Glomerular visceral epithelial cell (primary cell): Measurements from ENCODE around the gene CDCA3.

Experiments used
- DNase-seq: peaks from one replicate; pipeline ENCODE4 v3.0.0-alpha.2; 2016; ENCODE audit errors: extremely low spot score

Gene CDCA3

DNA sequence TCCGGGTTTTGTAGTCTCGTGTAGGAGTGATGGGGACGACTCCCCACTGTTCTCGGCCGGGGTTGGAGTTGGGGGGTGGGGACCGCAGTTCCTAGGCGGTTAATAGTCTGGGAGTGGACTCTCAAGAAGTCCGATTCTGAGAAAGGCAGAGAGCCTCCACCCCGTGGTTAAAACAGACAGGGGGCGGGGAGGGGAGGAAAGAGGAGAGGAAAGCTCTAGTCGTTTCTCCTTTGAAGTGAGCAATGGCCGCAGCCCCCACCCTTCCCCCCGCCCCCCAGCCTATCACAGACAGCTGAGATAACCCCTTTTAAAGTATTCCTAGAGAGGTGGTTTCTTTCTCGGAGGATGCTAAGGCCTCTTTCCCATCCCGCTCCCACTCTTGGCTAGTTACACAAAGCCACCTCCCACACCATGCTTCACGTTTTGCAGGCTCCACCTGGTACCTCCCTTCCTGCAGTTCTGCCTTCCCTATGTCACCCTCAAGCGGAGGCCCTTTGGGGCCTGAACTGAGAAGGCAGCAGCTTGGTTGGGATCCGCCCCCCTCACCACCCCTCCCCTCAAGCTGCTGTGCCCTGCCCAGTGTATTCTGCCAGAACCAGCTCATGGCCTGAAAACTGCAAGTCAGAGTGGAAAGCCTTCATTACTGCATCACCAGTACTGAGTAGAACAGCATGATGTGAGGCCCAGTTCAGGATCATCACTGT, 1.7 kb upstream of the CDCA3 start:
- DNase-seq, result peak; percentile 69

DNA sequence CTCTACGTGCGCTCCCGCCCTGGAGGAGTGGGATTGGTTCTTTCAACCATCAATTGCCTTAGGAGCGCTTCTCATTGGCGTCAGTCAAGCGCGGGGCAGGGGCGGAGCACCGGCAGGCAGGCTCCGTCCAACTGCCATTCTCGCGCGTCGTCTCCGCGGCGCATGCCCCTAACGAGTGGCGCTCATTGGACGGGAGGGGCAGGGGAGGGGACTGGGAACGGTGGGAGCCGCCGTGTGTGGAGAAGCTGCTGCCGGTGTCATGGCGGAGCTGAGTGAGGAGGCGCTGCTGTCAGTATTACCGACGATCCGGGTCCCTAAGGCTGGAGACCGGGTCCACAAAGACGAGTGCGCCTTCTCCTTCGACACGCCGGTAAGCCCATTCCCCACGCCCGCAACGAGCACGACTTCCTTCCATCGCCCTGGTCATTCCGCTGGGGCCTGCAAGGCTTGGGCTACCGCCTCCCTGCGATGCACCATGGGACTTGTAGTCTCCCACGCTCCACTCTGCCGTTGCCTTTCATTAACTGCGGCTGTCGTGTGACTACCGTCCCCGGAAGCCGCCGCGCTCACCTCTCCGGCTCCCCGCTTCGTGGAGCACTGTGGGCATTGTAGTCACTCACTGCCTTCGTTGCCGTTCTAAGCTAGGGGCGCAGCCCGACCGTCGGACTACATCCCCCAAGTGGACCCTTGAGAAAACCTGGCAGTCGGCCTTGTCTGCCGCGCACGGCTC, 1.0 kb upstream of the CDCA3 start, which contains the start of gene USP5:
TSS of gene USP5 (plus strand) at position 230 of the 730 bp plus-strand sequence. CDS start at position 260, 30 bp downstream.
- peak; percentile 99 for DNase-seq

DNA sequence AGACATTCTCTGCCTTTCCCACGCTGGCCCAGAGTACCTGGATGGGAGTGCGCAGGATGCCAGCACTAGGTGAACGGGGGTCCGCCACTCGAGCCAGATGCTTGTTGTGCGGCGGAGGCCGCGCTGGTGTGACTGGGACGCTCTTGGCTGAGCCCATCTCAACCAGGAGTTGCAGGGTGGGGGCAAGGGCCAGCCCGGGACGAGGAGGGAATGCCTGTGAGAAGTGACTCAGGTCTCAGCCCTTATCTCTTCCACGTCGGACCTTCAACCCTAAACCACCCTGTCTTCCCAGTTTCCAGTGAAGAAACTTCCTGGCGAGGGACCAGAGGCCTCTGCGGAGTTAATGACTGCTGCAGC, 312 bp downstream of the CDCA3 start:
- no peak for DNase-seq

DNA sequence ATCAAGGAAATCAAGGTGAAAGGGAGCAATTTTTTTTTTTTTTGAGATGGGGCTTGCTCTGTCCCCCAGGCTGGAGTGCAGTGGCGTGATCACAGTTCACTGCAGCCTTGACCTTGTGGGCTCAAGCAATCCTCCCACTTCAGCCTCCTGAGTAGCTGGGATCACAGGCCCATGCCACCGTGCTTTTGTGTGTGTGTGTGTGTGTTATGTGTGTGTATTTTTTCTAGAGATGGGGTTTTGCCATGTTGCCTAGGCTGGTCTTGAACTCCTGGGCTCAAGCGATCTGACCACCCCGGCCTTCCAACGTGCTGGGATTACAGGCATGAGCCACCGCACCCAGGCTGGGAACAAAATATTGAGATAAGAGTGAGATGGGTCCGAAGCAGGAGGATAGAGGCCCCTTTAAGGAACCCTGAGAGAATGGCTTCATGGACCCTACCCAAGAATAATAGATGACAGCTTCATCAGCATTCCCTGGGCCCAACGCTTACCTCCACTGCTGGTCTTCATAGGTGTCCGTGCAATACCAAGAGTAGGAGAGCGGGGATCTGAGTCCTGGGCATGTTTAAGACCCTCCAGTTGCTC, 1.0 kb downstream of the CDCA3 start:
- DNase-seq, result no peak

DNA sequence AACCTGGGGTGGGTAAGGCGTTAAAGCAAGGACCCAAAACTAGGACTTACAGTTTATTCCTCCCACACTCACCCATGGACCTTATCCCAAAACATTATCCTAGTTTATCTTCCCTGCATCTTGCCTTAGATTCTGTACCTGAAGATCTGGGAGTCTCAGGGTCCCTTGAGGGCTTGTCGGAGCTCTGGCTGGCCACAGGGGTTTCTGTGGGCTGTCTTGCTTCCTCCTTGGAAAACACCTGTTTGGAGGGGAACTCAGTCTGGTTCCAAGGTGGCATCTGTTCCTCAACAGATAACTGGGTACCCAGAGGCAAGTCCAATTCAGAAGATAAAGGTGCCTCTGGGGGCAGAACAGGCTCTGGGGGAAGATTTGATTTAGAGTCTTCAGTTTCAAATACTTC, 1.7 kb downstream of the CDCA3 start:
- no peak for DNase-seq

DNA sequence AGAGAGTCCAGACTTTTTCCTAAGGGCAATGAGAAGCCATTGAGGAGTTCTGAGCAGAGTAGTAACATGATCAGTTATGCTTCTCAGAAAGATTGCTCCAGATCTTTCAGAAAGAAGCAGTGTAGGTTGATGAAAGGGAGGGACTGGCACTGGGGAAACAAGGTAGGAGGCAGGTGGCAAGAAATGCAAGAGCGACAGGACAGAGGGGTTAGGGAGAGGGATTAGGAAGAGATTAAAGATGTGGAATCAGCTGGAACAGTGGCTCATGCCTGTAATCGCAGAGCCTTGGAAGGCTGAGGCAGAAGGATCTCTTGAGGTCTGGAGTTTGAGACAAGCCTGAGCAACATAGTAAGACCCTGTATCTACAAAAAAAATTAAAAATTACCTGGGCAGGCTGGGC, 3.4 kb downstream of the CDCA3 start:
- DNase-seq, result no peak

DNA sequence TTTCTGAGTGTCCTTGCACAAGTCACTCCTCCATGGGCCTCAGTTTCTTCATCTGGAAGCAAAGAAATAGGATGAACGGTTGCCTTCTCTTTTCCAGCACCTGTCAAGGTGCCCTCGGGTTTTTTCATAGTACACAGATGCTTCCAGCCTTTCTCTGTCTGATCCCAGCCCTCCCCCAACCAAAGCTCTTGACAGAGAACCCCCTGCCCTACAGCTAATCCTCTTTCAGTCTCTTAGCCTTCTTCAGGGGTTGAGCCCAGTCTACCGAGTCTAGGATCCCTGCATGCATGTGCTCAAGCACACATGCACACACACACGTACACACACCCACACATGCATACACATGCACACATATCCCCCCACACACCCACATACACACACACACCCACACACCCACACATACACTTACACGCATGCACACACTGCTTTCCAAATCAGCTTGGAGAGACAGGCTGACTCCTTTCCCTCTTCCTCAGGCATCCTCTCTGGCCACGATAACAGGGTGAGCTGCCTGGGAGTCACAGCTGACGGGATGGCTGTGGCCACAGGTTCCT, 4.7 kb downstream of the CDCA3 start:
- DNase-seq, result no peak

DNA sequence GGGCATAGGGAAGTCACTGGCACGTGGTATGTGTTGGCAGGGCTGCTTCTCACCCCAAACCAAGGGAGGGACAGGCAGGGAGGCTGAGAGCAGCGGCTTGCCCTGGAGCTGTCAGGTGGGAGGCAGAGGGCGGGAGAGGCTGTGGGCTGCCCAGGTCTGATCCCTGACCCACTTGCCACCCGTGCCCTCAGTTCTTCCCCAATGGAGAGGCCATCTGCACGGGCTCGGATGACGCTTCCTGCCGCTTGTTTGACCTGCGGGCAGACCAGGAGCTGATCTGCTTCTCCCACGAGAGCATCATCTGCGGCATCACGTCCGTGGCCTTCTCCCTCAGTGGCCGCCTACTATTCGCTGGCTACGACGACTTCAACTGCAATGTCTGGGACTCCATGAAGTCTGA, 5.7 kb downstream of the CDCA3 start:
- DNase-seq, result no peak

DNA sequence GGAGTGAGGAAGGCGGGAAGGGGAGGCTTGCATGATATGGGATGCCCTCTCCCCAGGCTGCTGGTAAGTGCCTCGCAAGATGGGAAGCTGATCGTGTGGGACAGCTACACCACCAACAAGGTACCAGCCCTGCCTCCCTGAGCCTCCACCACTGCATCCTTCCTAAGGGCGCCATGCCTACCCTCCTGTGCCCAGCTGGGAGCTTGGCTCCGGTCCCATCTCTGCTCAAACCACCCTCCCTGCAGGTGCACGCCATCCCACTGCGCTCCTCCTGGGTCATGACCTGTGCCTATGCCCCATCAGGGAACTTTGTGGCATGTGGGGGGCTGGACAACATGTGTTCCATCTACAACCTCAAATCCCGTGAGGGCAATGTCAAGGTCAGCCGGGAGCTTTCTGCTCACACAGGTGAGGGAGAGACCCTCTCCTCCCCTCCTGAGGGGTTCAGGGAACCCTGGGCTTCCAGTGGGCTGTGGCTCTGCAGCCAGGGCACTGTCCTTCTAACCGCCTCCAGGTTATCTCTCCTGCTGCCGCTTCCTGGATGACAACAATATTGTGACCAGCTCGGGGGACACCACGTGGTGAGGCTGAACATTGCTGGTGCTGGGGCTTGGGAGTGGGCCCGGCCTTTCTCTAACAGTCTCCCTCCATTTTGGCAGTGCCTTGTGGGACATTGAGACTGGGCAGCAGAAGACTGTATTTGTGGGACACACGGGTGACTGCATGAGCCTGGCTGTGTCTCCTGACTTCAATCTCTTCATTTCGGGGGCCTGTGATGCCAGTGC, 7.8 kb downstream of the CDCA3 start:
- no peak for DNase-seq

DNA sequence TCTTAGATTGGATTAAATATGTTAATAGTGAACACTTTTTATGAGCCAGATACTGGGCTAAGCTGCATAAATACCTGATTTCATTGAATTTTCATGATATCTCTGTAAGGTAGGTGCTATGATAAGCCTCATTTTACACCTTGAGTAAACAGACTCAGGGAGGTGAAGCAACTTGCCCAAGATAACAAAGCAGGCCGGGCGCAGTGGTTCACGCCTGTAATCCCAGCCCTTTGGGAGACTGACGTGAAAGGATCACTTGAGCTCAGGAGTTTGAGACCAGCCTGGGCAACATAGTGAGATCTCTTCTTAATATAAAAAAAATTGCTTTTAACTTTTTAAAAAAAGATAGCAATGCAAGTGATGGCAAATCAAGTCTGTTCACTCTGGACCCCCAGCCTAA, 9.0 kb downstream of the CDCA3 start:
- no peak for DNase-seq

DNA sequence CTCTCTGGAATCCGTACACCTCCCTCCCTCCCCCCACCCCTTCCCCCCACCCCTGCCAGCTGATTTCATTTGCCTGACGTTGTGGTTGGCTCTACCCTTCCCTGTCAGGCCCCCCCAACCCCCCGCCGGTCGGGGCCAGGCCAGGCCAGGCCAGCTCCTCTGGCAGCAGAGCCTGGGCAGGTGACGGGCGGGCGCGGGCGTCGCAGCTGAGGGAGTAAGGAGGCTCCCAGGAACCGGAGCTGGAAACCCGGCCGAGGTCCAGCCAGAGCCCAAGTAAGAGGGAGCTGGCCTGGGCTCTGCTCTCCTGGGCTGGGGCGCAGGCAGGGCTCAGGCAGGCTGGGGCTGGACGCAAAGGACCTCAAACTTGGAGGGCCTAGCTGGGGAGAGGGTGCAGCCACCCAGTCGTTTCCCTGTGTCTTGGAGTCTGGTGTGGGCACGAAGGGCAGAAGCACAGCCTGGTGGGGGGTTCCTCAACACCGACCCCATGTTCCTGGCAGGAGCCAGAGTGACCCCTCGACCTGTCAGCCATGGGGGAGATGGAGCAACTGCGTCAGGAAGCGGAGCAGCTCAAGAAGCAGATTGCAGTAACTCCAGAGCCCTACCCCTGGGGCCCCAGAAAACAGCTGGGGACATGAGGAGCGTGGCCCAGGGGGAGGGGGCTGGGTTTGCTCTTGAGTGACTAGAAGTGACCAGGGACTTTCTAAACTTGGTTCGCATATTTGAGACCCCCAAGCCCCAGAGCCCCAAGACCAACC, 10.1 kb downstream of the CDCA3 start, which contains the start of gene GNB3:
TSS of gene GNB3 (plus strand) at position 165 of the 755 bp plus-strand sequence. CDS start at position 528, 363 bp downstream.
- DNase-seq, result no peak

DNA sequence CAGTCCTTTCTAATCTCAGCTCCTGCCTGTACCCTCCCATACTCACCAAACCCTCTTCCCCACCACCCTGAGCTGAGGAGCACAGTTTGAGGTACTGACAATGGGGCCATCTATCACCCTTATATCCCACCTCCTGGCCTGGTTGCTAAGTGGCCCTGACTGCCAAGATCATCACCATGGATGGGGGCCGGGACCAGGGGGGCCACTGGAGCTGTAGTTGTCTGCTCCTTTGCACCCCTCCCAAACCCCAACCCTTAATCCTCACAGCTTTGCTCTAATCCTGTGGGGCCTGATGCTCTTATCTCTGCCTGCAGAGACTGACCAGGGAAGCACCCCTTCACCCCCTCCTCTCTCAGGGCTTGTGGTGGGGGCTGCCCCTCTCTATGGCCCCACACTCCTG, 10.8 kb downstream of the CDCA3 start:
- DNase-seq, result no peak

DNA sequence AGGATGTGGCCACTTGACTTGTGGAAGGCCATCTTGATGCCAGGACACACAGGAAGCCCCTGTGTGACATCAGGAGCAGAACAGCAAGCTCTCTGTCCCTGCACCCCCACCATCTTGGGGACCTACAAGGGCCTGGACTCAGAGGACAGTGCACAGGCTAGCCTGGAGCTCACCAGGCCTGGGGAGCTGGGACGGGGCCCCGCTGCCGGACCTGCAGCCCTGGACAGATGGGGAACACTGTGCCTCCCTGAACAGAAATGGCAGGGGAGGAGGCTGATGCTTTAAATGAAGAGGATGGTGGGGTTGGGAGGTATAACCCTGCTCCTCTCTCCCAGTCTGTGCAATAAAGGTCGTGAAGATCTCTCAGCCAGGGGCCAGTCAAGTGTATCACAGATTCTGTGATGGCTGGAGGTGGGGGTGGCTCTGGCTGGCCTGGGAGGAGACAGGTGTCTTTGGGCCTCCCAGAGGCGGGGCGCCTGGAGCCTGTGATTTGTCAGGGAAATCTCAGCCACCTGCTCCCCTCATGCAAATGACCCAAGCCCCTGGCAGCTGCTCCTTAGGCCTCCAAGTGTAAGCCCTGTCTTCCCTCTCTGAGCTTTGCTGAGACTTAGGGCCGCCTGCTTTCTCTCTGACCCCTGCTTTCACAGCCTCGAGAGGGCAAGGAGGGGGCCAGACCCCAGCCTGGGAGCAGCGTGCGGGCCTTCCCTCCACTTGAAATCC, 11.4 kb downstream of the CDCA3 start:
- DNase-seq, result no peak

DNA sequence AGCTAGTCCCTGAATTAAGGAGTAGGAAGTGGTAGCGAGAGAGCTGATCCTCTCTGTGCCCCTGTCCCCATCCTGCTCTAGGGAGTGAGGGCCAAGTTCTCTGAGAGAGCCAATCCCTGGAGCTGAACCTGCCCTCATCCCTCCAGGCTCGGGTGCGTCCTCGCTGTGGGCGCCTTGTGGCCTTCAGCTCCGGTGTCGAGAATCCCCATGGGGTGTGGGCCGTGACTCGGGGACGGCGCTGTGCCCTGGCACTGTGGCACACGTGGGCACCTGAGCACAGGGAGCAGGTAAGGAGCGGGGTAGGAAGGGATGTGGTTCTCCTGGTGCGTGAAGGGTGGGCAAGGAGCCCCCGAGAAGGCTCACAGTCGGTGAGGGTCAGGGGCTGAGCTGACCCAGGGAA, 12.2 kb downstream of the CDCA3 start:
- DNase-seq, result no peak

DNA sequence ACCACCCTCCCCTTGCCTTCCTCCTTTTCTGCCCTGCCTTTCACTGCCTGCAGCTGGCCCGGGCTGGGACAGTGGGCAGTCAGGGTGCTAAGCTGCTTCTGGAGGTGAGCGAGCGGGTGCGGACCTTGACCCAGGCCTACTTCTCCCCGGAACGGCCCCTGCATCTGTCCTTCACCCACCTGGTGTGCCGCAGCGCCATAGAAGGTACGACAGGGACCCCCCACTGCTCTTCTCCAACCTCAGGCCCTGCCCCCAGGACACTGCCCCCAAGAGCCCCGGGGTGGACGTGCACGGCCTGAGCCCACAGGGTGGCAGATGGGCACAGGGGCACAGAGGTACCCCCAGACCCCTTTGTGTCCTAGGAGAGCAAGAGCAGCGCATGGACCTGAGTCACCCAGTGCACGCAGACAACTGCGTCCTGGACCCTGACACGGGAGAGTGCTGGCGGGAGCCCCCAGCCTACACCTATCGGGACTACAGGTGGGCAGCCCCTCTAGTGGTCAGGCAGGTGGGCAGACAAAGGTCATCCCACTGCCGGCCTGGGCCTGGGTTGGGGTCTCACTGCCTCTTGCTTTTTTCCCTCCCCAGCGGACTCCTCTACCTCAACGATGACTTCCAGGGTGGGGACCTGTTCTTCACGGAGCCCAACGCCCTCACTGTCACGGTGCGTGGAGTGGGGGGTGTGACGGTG, 13.6 kb downstream of the CDCA3 start:
- no peak for DNase-seq

DNA sequence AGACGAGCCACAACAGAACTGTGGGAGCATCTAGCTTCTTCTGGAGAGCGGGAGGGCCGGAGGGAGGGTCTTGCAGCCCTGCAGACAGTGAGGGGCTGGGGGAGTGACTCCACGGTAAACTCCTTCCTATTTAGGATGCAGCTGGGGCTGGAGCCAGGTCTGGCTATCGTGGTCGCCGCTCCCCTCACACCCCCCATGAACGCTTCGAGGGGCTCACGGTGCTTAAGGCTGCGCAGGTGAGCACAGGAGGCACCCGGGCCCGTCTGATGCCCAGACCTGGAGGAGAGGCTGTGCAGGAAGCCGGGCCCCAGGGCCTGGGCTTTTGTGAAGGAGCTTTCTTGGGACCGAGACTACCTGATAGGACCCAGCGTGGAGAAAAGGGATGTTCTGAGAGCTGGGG, 14.2 kb downstream of the CDCA3 start:
- DNase-seq, result no peak

DNA sequence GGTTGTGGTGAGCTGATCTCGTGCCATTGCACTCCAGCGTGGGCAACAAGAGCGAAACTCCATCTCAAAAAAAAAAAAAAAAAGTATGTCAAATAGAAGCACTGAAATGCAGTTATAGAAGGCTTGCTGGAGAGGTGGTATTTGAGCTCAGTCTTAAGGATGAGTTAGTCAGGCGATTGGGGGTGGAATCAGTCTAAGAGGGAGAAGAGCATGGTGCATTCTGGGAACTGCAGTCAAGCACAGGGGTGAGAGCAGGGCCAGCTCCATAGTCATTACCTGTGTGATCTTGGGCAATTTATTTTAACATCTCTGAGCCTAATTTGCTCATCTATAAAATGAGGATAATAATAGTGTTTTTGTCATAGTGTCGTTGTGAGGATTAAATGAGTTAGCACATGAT, 16.2 kb downstream of the CDCA3 start:
- no peak for DNase-seq

DNA sequence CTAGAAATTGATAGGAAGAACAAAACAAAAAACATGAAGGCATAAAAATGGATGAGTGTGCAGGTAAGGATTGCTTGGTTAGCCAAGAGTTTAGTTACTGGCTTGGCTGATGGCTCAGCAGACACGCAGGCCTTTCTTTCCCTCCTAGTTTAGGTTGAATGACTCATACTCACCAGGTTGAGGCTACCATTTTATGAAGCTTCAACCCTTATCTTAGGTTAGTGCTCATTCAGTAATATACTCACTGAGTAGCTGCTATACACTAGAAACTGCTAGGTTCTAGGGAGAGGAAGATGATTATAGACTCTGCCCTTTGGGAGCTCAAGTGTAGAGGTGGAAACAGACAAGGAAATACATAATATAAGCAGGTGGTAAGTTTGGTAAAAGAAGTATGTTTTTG, 16.8 kb downstream of the CDCA3 start:
- no peak for DNase-seq

DNA sequence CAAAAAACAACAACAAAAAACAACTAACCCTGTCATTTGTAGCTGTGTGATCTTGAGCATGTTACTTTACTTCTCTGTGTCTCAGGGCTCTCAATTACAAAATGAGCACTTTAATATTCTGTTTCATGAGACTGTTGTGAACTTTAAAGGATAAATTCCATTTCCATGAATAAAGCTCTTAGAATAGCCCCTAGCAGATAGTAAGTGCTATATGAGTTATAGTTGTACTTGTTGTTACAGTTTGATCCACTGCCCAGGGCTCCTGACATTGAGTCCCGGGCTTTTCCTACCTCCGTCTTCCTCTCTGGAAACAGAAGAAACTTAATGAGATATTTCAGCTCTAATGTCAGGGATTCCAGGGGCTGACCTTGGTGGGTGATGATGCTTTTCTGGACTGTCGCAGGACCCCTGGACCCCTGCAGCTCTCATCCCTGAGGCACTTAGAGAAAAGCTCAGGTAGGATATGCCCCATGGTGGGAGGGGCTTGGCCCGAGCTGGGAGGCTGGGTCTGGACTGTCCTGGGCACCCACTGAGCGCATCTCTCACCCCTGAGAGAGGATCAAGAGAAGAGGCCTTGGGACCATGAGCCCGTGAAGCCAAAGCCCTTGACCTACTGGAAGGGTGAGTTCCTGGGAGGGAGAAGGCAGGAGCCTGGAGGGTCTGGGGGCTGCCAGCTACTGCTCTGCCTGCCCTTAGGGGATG, 17.7 kb downstream of the CDCA3 start:
- DNase-seq, result no peak
